Activated CD4-positive, alpha-beta T cell treated with anti-CD3 and anti-CD28 coated beads for 36 hours (primary cell): Measurements from ENCODE around the gene ANKRD22. TPM values are rescaled to one million over a fixed set of nuclear protein-coding genes. Genes with fewer than 3 reads are reported as not detected.

Experiments
- ATAC-seq: fragments of 200-7000 bp; cut with Tn5 transposase; one replicate; pipeline ENCODE4 v1.10.0; 2021; ENCODE audit warnings: mild to moderate bottlenecking, moderate library complexity
- CTCF ChIA-PET: fragments of 350-600 bp; sonication (Branson Sonifier 250); formaldehyde crosslinking; loops from one replicate; lab custom pipeline; 2021; ENCODE audit warnings: antibody characterized with exemption; lab: Charles Lee
- POLR2A ChIA-PET: fragments of 350-600 bp; sonication (Branson Sonifier 250); formaldehyde crosslinking; loops from one replicate; lab custom pipeline; 2021; ENCODE audit warnings: antibody characterized with exemption, inconsistent platforms; lab: Charles Lee
- DNase-seq: peaks from one replicate; pipeline ENCODE4 v3.0.0-alpha.2; 2020
- H3K27ac Mint-ChIP-seq: one replicate; pipeline ENCODE4 v1.8.0; 2021; ENCODE audit warnings: mixed read lengths
- H3K27me3 Mint-ChIP-seq: one replicate; pipeline ENCODE4 v1.8.0; 2021; ENCODE audit warnings: mixed read lengths
- H3K36me3 Mint-ChIP-seq: one replicate; pipeline ENCODE4 v1.8.0; 2021; ENCODE audit warnings: low read depth, mixed read lengths
- H3K4me1 Mint-ChIP-seq: one replicate; pipeline ENCODE4 v1.8.0; 2021; ENCODE audit warnings: mixed read lengths
- H3K4me3 Mint-ChIP-seq: one replicate; pipeline ENCODE4 v1.8.0; 2021; ENCODE audit warnings: mild to moderate bottlenecking, moderate library complexity, mixed read lengths
- H3K9me3 Mint-ChIP-seq: one replicate; pipeline ENCODE4 v1.8.0; 2021; ENCODE audit warnings: low read depth, mixed read lengths
- intact Hi-C, 2 experiments: fragments of 100-400 bp; cut with DNase I in 1 of 2; cut with micrococcal nuclease in 1 of 2; formaldehyde crosslinking; loops; one replicate each; pipeline versions ENCODE4 v1.14.2 to v1.15.1; 2022 to 2024; cut with DNase I, micrococcal nuclease
- total RNA-seq, 2 experiments: library from RNA; stranded (reverse); gene quantifications; one replicate each; pipeline ENCODE4 v1.2.3, GENCODE V29; 2021

The ANKRD22 gene
- total RNA-seq, 2 experiments from 2014 or later, result 0.37 TPM

GRCh38 chr10:88879534-88880281, 28.1 kb upstream of the ANKRD22 start, which contains the start of gene STAMBPL1:
Gene STAMBPL1 (plus strand): TSS chr10:88880245. CDS start chr10:88901709, 21,464 bp downstream.
- Mint-ChIP-seq H3K27ac (peak within 1 kb of the TSS; percentile 98), H3K4me3 (peak within 1 kb of the TSS; percentile 97), H3K36me3 (peaks cover 24% of the 10 kb centered on the region), H3K27me3 (no peaks in the 10 kb centered on the region), H3K4me1 (peaks cover 57% of the 10 kb centered on the region), H3K9me3 (no peaks in the 10 kb centered on the region)
- ChIA-PET POLR2A (interaction anchor here (0.7 to 1.3 kb wide), 3 partner anchors 11 to 22 kb away, joined by 3 to 7 read pairs (median 4); no protein-coding TSS in a partner anchor), CTCF (interaction anchor here (0.6 to 4.5 kb wide), 7 partner anchors 10 to 165 kb away, joined by 3 to 32 read pairs (median 4); no protein-coding TSS in a partner anchor)
- ATAC-seq, result peak; percentile 68
- peak; percentile 88 for DNase-seq
- intact Hi-C loops, result loop anchor here (1.0 to 10.0 kb wide), 12 partner anchors 18 to 1062 kb away; partner anchors contain the start of genes FAS (in 2 of the 2), ATAD1 (in 1 of the 2) and IFIT5 (in 1 of the 2)

GRCh38 chr10:88877298-88877697, 25.7 kb upstream of the ANKRD22 start:
- DNase-seq (no peak), ATAC-seq (no peak)
- intact Hi-C loops, result no loop called here
- CTCF ChIA-PET, result interaction anchor here (1.3 to 3.4 kb wide), 7 partner anchors 9 to 56 kb away, joined by 3 to 20 read pairs (median 5); partner anchors contain the start of gene ANKRD22
- Mint-ChIP-seq H3K9me3 (no peaks in the 10 kb centered on the region), H3K27ac (no peak overlapping the region), H3K36me3 (peaks cover 10% of the 10 kb centered on the region), H3K27me3 (no peaks in the 10 kb centered on the region), H3K4me1 (peaks cover 34% of the 10 kb centered on the region), H3K4me3 (no peak overlapping the region)
- POLR2A ChIA-PET, result no interaction called here

- H3K36me3 Mint-ChIP-seq, result no peaks in the 10 kb centered on the region
- DNase-seq (no peak), ATAC-seq (no peak)
- H3K27ac Mint-ChIP-seq, result no peak overlapping the region
- H3K4me1 Mint-ChIP-seq, result peaks cover 23% of the 10 kb centered on the region
- H3K9me3 Mint-ChIP-seq, result no peaks in the 10 kb centered on the region
- H3K27me3 Mint-ChIP-seq, result no peaks in the 10 kb centered on the region
- ChIA-PET POLR2A (no interaction called here), CTCF (interaction anchor here (1.4 to 2.2 kb wide), 2 partner anchors 39 to 40 kb away, joined by 3 to 5 read pairs; no protein-coding TSS in a partner anchor)
- intact Hi-C loops, result no loop called here
- no peak overlapping the region for H3K4me3 Mint-ChIP-seq
These were observed 23.4 kb upstream of the ANKRD22 start for GRCh38 chr10:88875081-88875480.

GRCh38 chr10:88874281-88874680, 22.6 kb upstream of the ANKRD22 start:
- ATAC-seq (no peak), DNase-seq (no peak)
- no peaks in the 10 kb centered on the region for H3K36me3 Mint-ChIP-seq
- H3K4me3 Mint-ChIP-seq, result no peak overlapping the region
- intact Hi-C loops, result no loop called here
- ChIA-PET CTCF (interaction anchor here (1.4 kb wide), 1 partner anchor 39 kb away, joined by 3 read pairs; no protein-coding TSS in a partner anchor), POLR2A (no interaction called here)
- peaks cover 17% of the 10 kb centered on the region for H3K4me1 Mint-ChIP-seq
- no peak overlapping the region for H3K27ac Mint-ChIP-seq
- no peaks in the 10 kb centered on the region for H3K9me3 Mint-ChIP-seq
- no peaks in the 10 kb centered on the region for H3K27me3 Mint-ChIP-seq

- DNase-seq (no peak), ATAC-seq (no peak)
- Mint-ChIP-seq H3K4me1 (peaks cover 12% of the 10 kb centered on the region), H3K27ac (no peak overlapping the region), H3K9me3 (no peaks in the 10 kb centered on the region), H3K27me3 (no peaks in the 10 kb centered on the region), H3K4me3 (no peak overlapping the region), H3K36me3 (no peaks in the 10 kb centered on the region)
- intact Hi-C loops, result no loop called here
- CTCF ChIA-PET, result interaction anchor here (1.4 kb wide), 1 partner anchor 39 kb away, joined by 3 read pairs; no protein-coding TSS in a partner anchor
- POLR2A ChIA-PET, result no interaction called here
These were observed 22.1 kb upstream of the ANKRD22 start for GRCh38 chr10:88873757-88874156.

- no peak overlapping the region for H3K27ac Mint-ChIP-seq
- peaks cover 3% of the 10 kb centered on the region for H3K27me3 Mint-ChIP-seq
- H3K36me3 Mint-ChIP-seq, result no peaks in the 10 kb centered on the region
- no peaks in the 10 kb centered on the region for H3K9me3 Mint-ChIP-seq
- intact Hi-C loops, result no loop called here
- no peak for DNase-seq
- CTCF ChIA-PET, result interaction anchor here (0.7 to 1.6 kb wide), 4 partner anchors 9 to 117 kb away, joined by 4 to 8 read pairs (median 6); no protein-coding TSS in a partner anchor
- no peak for ATAC-seq
- H3K4me3 Mint-ChIP-seq, result no peak overlapping the region
- H3K4me1 Mint-ChIP-seq, result no peaks in the 10 kb centered on the region
- POLR2A ChIA-PET, result no interaction called here
These were observed 18.4 kb upstream of the ANKRD22 start for GRCh38 chr10:88870089-88870488.

GRCh38 chr10:88866454-88866853, 14.8 kb upstream of the ANKRD22 start:
- H3K36me3 Mint-ChIP-seq, result no peaks in the 10 kb centered on the region
- ChIA-PET CTCF (no interaction called here), POLR2A (no interaction called here)
- no peaks in the 10 kb centered on the region for H3K9me3 Mint-ChIP-seq
- intact Hi-C loops, result no loop called here
- ATAC-seq, result no peak
- H3K27me3 Mint-ChIP-seq, result peaks cover 11% of the 10 kb centered on the region
- no peaks in the 10 kb centered on the region for H3K4me1 Mint-ChIP-seq
- H3K27ac Mint-ChIP-seq, result no peak overlapping the region
- DNase-seq, result no peak
- no peak overlapping the region for H3K4me3 Mint-ChIP-seq

- intact Hi-C loops, result loop anchor here (2.0 kb wide), 1 partner anchor 29 kb away; no protein-coding TSS in a partner anchor
- H3K4me1 Mint-ChIP-seq, result no peaks in the 10 kb centered on the region
- H3K36me3 Mint-ChIP-seq, result no peaks in the 10 kb centered on the region
- CTCF ChIA-PET, result interaction anchor here (0.7 to 2.4 kb wide), 3 partner anchors 15 to 178 kb away, joined by 3 to 7 read pairs (median 3); partner anchors contain the start of gene STAMBPL1
- H3K27ac Mint-ChIP-seq, result no peak overlapping the region
- no peaks in the 10 kb centered on the region for H3K9me3 Mint-ChIP-seq
- peak; percentile 49 for ATAC-seq
- DNase-seq, result no peak
- POLR2A ChIA-PET, result no interaction called here
- no peak overlapping the region for H3K4me3 Mint-ChIP-seq
- H3K27me3 Mint-ChIP-seq, result peaks cover 11% of the 10 kb centered on the region
These were observed 13.7 kb upstream of the ANKRD22 start for GRCh38 chr10:88865281-88865876.

GRCh38 chr10:88861036-88861435, 9.4 kb upstream of the ANKRD22 start:
- intact Hi-C loops, result no loop called here
- ChIA-PET CTCF (interaction anchor here (0.6 to 1.2 kb wide), 3 partner anchors 24 to 226 kb away, joined by 3 to 4 read pairs (median 3); no protein-coding TSS in a partner anchor), POLR2A (no interaction called here)
- ATAC-seq (no peak), DNase-seq (no peak)
- Mint-ChIP-seq H3K4me3 (no peak overlapping the region), H3K27ac (no peak overlapping the region), H3K36me3 (no peaks in the 10 kb centered on the region), H3K9me3 (no peaks in the 10 kb centered on the region), H3K27me3 (peaks cover 16% of the 10 kb centered on the region), H3K4me1 (peaks cover 6% of the 10 kb centered on the region)

- ATAC-seq, result peak; percentile 93
These were observed 6.8 kb upstream of the ANKRD22 start for GRCh38 chr10:88858491-88858890.

GRCh38 chr10:88857831-88858230, 6.2 kb upstream of the ANKRD22 start:
- H3K9me3 Mint-ChIP-seq, result no peaks in the 10 kb centered on the region
- H3K27ac Mint-ChIP-seq, result no peak overlapping the region
- H3K4me3 Mint-ChIP-seq, result no peak overlapping the region
- intact Hi-C loops, result no loop called here
- H3K4me1 Mint-ChIP-seq, result peaks cover 6% of the 10 kb centered on the region
- ChIA-PET CTCF (interaction anchor here (2.0 kb wide), 1 partner anchor 21 kb away, joined by 12 read pairs; no protein-coding TSS in a partner anchor), POLR2A (no interaction called here)
- no peaks in the 10 kb centered on the region for H3K36me3 Mint-ChIP-seq
- ATAC-seq (no peak), DNase-seq (no peak)
- peaks cover 12% of the 10 kb centered on the region for H3K27me3 Mint-ChIP-seq

More at GRCh38 chr10:88858491-88858890, 6.8 kb upstream of the ANKRD22 start:
- no peak overlapping the region for H3K27ac Mint-ChIP-seq
- peaks cover 6% of the 10 kb centered on the region for H3K4me1 Mint-ChIP-seq
- CTCF ChIA-PET, result no interaction called here
- intact Hi-C loops, result no loop called here
- H3K27me3 Mint-ChIP-seq, result peaks cover 14% of the 10 kb centered on the region
- H3K36me3 Mint-ChIP-seq, result no peaks in the 10 kb centered on the region
- H3K4me3 Mint-ChIP-seq, result no peak overlapping the region
- no peaks in the 10 kb centered on the region for H3K9me3 Mint-ChIP-seq
- POLR2A ChIA-PET, result no interaction called here
- no peak for DNase-seq
